LHCN-M2 (cell line): ENCODE results near the gene OR10AD1. TPM values are rescaled to one million over a fixed set of nuclear protein-coding genes. Genes with fewer than 3 reads are reported as not detected.

Experiments used
- DNase-seq: peaks from one replicate; pipeline ENCODE4 v3.0.0-alpha.2; 2012; ENCODE audit warnings: low read depth
- total RNA-seq: library from RNA; depleted of rRNA; stranded (reverse); fragments of >200 nt; gene quantifications from 2 replicates; pipeline ENCODE4 v1.2.3, GENCODE V29; 2014

Gene OR10AD1
- total RNA-seq, 1 experiment from 2014 or later, result not detected

DNA sequence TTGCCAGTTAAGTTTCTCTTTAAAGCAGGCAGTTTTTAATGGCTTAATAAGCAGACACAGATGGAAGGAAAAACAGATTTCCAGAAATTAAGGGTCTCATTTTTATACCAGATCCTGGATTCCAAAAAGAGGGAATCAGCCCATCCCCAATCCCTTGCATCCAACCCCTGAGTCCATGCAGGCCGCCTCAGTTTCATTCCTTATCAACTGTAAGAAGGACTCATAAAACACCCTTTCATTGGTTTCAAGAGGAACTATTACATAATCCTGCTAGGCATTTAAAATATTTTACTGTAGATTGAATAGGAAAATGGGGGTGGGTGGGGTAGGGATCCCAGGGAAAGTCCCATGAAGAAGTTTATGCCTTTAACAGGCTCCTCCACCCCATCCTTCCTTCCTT is 10.2 kb downstream of the OR10AD1 start:
- DNase-seq, result no peak

DNA sequence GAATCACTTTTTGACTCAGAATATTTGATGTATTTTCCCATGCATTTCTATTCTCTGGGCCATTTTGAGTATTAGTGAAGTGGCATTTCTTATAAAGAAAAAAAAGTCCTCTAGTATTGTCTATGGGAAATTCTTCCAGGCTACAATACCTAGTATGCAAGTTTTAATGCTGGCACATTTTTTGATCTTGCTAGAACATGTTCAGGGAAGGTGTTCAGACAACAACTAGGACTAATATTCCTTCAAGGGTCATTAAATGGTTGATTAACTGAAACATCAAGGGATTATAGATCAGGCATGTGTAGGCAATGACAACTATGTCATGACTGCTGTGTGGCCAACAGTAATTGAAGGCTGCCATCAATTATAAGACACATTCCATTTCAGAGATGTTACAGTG is 12.0 kb downstream of the OR10AD1 start:
- DNase-seq, result no peak

DNA sequence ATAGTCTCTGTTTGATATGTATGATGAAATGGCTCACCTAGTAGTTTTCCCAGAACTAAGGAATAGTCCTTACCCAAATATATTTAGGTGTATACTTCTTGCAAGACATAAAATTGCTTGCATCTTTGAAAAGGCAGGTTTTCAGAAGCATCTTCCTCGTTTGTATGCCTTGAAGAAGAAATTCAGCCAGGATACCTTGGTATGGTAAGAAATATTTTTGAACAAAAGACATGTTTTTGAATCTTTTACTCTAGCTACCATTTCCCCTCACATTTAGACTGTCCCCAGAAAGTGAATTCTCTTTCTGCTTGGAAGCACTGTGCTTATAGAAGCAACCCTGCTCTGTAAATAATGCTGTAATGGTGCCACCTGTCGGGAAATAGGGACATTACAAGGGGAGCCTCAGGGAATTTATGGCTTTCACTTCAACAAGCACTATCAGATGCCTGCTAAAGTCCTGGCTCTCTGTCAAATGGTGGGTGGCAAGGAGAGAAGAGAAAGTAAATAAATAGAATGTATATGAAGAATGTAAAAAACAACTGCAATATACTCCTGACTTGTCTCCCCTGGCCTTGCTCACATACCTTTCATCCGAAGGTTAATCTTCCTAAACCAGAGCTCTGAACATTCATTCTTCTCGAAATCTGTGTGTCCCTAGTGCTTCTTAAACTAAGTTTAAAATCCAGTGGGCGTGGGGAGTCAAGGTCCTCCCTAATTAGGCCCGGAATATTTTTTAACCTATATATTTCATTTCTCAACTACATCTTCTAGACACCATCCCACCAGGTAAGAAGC is 13.6 kb downstream of the OR10AD1 start:
- peak; percentile 60 for DNase-seq

DNA sequence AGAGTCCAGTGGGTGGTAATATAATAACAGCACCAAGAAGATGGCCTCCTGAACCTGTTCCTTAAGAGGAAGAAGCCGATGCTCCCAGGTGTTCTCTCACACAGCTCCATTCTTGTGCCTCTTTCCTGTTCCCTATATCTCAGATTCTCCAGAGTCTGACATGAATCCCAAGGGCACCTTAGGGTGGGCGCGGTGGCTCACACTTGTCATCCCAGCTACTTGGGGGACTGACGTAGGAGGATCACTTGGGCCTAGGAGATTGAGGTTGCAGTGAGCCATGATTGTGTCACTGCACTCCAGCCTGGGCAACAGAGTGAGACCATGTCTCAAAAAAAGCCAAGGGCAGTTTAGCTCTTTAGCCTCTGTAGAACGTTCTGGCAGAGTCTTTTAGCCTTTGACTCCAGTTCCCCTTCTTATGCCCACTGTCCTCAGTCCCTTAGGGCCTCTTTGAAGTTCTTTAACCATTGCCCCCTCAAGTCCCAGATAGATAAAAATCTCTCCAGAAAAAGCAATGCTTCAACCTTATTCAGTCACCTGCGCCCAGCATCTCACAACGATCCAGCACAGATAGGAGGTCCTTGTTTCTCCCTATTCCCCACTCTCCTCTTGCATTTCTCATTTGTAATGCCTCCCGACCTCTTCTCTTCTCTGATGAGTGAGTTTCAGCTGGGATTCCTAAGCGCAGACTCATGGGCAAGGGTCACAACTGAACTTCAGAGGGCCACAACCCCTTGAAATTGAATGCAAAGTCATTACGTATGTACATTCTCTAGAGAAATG is 15.0 kb downstream of the OR10AD1 start:
- DNase-seq, result no peak

DNA sequence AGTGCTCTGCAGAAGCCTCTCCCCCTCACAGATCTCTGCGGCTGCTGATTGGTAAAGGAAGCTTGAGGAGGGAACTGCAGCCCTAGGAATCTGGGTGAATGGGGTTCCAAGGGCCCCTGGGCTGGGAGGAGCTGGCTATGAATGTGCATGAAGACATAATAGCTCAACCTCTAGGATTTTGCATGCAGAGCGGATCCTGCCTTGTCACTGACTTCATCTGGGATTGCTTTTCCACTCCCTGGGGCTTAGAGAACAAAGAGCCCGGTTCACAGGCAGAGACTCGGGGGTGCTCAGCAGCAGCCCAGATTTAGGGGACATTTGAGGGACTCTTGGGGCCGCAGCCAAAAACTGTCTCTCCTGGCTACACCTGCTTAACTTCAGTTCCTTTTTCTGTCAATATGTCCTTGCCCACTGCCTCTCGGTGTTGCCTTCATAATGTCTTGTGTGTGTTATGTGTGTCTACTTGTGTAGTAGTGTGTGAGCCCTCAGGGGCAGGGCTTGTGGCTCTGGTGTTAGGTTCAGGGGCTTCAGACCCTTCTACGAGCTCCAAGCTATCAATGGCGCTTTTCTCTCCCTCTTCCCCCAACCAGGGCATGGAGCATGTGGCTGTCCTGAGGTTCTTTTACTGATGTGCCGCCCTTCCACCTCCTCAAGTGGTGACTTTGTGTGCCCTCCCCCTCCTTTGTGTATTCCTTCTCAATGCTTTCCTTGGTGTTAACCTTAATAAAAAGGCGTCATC is 17.7 kb downstream of the OR10AD1 start:
- no peak for DNase-seq

DNA sequence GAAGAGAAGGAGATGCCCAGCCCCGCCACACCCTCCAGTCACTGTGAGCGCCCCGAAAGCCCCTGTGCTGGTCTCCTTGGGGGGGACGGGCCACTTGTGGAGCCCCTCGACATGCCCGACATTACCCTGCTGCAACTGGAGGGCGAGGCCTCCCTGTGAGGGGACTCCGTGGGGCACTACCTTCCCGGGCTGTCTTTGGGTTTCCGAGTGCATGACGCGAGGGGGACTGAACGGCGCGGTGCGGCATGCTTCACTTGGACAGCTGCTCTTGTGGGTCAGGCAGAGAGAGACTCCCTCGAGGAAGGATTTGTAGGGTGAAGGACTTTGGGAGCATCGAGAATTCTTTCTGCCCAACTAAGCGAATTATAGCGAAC is 18.6 kb downstream of the OR10AD1 start:
- DNase-seq, result no peak

DNA sequence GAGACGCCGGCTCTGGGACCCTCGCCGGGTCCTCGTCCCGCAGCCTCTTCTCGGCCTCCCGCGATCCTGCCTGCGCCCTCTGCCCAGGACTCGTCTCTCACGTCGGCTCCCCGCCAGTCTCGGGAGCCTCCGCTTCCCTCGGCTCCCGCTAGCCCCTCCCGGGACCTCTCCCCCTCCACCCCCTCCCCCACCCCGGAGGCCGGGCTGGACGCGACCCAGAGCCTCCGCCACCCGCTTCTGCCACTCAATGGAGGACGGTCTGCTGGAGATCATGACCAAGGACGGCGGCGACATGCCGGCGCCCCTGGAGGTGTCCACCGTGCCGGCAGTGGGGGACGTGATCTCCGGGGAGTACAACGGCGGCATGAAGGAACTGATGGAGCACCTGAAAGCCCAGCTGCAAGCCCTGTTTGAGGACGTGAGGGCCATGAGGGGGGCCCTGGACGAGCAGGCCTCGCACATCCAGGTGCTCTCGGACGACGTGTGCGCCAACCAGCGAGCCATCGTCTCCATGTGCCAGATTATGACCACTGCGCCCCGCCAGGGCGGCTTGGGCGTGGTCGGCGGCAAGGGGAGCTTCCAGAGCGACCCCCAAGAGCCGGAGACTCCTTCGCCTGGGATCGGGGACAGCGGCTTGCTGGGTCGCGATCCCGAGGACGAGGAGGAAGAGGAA is 19.1 kb downstream of the OR10AD1 start:
- no peak for DNase-seq

DNA sequence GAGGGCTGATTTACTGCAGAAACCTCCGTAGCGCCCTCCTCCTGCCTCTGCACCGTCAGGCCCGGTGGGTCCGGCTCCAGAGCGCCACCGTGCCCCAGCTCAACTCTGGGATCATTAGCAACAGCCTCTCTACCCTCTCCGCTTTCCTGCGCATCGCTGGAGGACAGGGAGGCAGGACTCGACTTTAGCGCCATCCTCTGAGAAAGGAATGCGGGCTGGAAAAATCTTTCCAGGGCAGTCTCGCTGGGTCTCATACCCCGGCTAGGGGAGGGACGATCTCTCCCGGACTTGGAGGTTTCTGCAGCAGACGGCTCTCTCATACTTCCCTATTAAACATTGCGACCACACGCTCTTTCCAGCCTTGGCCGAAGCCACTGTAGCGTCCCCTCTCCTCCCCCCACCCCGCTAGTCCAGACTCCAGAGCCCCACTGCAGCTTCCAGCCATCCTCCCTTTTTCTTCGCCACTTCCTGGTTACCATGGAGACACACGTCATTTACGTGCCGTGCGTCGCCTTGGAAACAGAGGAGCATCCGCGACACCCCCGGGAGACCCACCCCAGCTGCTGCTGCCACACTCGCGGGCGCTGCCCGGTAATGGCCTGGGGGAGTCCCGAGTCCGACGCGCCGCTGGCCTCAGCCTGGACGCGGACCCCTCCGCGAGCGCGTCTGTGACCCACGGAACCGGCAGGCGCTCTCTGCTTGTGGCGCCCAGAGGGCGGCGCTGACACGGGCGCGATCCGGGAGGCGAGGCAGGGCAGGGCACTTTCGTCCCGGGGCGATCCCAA is 19.8 kb downstream of the OR10AD1 start, which contains the start of gene CCDC184:
CCDC184 (plus strand) TSS at position 554 of the 785 bp plus-strand sequence. CDS start 479 bp downstream, outside the sequence.
- peak; percentile 82 for DNase-seq

DNA sequence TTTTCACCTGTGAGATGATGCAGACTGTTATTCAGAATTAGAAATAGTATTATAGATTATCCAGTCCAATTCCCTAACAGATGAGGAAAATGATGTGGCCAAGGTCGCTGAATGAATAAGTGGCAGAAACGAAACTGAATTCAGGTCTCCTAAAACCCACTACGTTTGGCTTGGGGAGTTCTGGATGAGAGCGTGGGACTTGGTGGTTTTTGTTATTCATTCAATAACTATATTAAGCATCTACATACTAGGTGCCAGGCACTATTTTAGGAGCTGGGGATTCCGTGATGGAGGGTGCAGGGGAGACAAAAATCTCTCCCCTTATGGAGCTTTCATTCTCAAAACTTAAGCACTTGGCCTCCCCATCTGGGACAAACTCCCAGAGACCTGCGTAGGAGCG is 20.5 kb downstream of the OR10AD1 start:
- no peak for DNase-seq

DNA sequence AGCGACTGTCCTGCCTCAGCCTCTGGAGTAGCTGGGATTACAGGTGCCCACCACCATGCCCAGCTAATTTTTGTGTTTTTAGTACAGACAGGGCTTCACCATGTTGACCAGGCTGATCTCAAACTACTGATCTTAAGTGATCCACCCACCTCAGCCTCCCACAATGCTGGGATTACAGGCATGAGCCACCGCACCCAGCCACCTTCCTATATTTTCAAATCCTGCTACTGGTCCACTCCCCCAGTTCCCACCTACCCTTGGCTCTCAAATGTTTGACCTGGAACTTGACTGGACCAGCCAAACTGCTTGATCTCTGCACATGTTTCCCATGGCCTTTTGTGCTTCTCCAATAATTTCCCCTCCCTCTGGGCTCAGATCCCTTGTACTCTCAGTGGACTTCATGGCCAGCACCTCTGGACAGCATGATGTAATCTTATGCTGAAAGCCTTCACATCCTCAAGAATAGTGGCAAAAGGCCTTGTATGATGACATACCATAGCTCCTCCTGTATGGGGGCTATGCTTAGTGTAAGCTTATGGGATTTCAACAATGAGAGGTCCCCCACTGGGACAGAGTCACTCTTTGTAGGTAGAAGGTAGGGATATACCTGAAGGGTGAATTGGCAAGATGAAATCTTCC is 22.1 kb downstream of the OR10AD1 start:
- no peak for DNase-seq

DNA sequence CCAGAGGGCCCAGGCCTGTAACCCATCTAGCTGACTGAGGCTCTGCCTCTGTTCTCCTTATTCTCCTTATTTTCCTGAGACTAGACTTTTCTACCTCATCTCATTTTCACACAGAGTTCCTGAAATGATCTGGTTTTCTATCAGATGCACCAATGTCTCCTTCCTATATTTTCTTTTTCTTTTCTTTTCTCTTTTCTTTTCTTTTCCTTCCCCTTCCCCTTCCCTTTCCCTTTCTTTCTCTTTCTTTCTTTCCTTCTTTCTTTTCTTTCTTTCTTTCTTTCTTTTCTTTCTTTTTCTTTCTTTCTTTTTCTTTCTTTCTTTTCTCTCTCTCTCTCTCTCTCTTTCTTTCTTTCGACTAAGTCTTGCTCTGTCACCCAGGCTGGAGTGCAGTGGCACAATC is 22.7 kb downstream of the OR10AD1 start:
- DNase-seq, result no peak

DNA sequence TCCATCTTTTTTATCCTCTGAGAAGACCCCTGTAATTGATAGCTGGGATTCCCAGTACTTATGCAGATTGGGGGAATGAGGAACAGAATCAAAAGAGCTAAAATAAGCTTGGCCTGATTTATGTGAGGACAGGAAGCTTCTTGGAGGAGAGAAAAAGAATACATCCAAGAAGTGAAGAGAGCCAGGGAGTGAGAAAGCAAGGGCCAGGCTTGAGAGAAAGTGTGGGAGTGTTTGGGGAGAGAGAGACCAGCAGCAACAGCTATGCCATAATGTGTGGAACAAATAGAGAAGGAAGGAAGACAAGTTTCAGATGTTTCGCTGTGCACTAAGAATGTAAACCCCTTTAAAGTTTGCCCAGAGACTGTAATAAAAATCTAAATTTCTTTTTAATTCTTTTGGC is 23.6 kb downstream of the OR10AD1 start:
- no peak for DNase-seq

DNA sequence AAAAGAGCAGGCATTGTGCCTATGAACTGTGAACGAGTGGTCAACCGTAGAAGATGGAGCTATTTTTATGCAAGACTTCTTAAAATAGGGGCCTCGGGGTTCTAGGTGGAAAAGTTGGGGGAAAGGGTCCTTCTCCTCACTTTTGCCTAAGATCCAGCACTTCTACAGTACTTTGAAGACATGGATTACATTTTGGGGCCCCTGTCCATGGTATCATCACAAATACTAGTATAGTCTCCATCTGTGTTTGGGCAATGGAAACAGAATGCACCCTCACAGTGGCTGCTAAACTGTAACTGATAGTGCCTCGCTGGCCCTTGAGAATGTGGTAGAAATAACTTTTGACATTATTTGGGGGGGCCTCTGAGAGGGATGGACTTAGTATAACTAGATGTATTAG is 25.1 kb downstream of the OR10AD1 start:
- DNase-seq, result no peak

DNA sequence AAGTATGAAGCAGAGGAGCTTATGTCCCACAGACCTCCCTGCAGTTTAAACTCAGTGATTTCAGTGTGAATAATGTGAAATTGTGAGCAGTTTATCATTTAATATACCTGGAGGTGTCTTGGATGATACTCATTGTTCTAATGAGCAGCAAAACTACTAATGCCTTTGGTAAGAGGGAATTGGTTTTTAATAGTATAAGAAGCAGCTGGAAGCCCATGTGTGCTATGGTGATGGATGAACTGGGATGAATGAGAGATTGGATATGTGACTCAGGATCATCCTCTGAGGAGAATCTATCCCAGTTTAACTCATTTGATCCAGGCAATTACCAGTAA is 26.7 kb downstream of the OR10AD1 start:
- DNase-seq, result no peak

DNA sequence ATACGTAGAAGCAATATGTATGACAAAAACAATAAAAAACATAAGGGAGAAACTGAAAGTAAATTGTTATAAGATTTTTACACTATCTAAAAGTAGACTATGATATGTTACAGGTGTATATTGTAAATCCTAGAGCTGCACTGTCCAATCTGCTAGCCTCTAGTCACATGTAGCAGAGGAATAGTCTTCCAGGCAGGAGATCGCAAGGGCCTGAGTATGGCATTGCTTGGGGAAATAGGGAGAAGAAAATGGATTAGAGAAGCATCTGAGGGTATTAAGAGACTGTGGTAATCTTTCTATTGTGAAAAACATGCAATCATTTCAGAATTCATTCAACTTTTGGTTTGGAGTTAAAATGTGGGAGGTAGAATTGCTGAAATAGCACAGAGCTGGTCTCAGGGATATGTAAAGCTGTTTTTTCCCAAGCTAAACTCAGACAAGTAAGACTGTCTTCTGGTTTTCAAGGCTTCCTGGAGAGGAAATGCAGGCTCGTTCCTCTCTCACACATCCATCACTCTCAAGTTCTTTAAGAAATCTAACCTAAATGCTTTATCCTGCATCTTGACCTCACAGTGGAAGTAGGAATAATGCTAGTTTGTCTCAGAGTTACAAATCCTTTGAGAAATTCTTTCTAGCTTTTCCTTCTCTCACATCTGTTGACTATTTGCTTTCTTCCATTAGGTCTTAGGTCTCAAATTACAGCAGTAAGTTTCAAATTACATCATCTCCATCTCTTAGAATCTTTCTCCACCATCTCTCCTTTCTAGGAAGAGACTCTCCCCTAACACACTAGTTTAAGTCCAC is 27.3 kb downstream of the OR10AD1 start:
- DNase-seq, result no peak

DNA sequence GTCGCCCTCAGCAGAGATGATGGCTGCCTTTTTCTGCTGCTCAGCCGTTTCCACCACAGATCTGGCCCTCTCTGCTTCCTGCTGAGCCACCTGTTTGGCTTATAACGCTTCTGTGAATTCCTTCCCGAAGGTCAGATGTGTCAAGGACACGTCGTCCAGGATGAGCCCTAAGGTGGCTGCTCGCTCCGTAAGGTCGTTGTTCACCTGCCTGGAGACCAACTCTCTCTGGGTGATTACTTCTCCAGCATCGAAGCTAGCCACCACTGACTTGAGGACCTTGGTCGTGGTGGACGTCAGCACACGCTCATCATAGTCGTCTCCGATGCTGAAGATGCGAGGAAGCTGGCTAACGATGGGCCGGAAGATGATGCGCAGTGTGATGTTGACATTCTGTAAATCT is 34.1 kb downstream of the OR10AD1 start:
- no peak for DNase-seq

DNA sequence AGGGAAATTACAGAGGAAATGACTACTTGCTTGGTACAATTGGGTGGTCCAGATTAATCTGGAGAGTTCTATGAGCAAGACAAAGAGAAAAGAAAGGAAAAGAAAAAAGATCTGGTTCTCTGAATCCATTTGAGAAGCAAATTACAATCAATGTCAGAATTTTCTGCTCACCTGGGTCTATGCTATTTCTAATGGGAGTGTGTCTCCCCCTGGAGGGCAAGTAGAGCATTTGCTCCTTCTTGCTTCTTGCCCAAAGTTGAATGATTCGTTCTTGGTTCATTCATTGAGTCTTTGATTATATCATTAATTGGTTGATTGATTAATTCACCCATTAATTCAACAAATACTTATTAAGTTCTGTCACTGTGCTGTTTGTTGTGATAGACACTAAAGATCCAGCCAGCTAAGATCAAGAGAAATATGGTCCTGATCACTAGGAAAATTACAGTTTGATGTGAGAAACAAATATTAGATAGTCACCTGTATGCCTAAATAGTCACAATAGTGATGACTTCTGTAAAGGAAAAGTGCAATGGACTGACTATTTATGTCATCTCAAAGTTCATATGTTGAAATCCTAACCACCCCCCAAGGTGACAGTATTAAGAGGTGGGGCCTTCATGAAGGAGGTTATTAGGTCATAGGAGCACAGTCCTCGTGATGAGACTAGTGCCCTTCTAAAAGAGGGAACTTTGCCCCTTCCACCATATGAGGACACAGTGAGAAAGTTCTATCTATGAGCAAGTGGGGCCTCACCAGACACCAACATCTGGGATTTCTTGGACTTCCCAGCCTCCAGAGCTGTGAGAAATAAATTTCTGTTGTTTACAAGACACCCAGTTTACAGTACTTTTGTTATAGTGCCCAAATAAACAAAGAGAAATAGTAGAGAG is 37.8 kb downstream of the OR10AD1 start:
- peak; percentile 37 for DNase-seq

DNA sequence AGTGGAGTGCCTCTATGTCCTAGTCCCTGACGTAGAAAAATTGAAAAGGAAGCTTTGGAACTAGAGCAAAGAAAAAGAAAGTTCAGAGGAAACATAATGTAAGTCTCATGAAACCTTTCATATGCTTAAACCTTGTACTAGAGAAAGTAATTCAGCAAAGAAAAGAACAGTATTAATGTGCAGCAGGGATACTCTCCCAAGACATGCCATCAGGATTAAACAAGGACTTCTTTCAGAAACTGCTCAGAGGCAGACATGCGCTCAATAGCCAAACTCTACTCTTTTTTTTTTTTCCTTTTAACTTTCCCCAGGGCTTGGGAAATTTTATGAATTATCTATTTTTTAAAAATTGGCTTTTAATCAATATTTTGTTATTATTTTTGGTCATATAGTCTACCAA is 38.6 kb downstream of the OR10AD1 start:
- DNase-seq, result no peak
